ENCODE results near the gene OGA. TPM values are rescaled to one million over a fixed set of nuclear protein-coding genes. Genes with fewer than 3 reads are reported as not detected.

Gene OGA
- total and polyA plus RNA-seq, 2 donors (not counting 1 experiment from before 2014, with no cell fraction given): 128 to 418 TPM

- no peak overlapping the region for H3K9ac ChIP-seq (ENCODE audit: low read length)
- H3K4me3 Mint-ChIP-seq: no peak overlapping the region
- H3K27ac ChIP-seq (ENCODE audit: low read length in 2 of 2): no peak overlapping the region
- no peak overlapping the region for H3K4me2 ChIP-seq (replicated peaks; ENCODE audit: low read depth, low read length, poor library complexity, severe bottlenecking)
- ATAC-seq (ENCODE audit: low read depth): no peak
- no peak overlapping the region for H2AFZ ChIP-seq (ENCODE audit: insufficient read depth, low read depth, low read length, poor library complexity, severe bottlenecking)
- ChIA-PET POLR2A (no interaction called here), CTCF (no interaction called here)
- no peaks in the 10 kb centered on the region for H3K4me1 Mint-ChIP-seq
- no peaks in the 10 kb centered on the region for H3K4me1 ChIP-seq (ENCODE audit: control insufficient read depth in 2 of 2, insufficient read depth in 2 of 2, low read length in 2 of 2)
- no peaks in the 10 kb centered on the region for H4K20me1 ChIP-seq (ENCODE audit: control insufficient read depth, insufficient read depth, low read length, poor library complexity, severe bottlenecking)
- intact Hi-C loops (cut with micrococcal nuclease): no loop called here
- no peak overlapping the region for H3K27ac Mint-ChIP-seq
- H3K9me3 ChIP-seq (ENCODE audit: control extremely low read depth in 1 of 3, control insufficient read depth in 2 of 3, insufficient read depth in 1 of 3, low read length in 2 of 3): no peaks in the 10 kb centered on the region
- H3K79me2 ChIP-seq (ENCODE audit: control insufficient read depth, insufficient read depth, low read length): no peaks in the 10 kb centered on the region
- WGBS (ENCODE audit: insufficient coverage): 100% methylated on average over 1 of the region's 3 CpGs
- peaks cover 17% of the 10 kb centered on the region for H3K27me3 Mint-ChIP-seq
- no peak overlapping the region for H3K4me3 ChIP-seq (ENCODE audit: control extremely low read depth in 1 of 5, extremely low read depth in 1 of 5, insufficient read depth in 1 of 5, low read depth in 2 of 5, low read length in 4 of 5)
- H3K27me3 ChIP-seq (replicated peaks in 1 of 4; ENCODE audit: control extremely low read depth in 1 of 4, control insufficient read depth in 3 of 4, insufficient read depth in 4 of 4, low read length in 3 of 4): peaks cover 0 to 5% (median 2%) of the 10 kb centered on the region in 4 experiments
- H3K36me3 ChIP-seq (replicated peaks in 1 of 2; ENCODE audit: control extremely low read depth in 1 of 2, control insufficient read depth in 1 of 2, extremely low read depth in 1 of 2, insufficient read depth in 2 of 2, low read length in 1 of 2): no peaks in the 10 kb centered on the region
- DNase-seq: no peak
- no peaks in the 10 kb centered on the region for H3K9me3 Mint-ChIP-seq (ENCODE audit: insufficient read depth)
- TF ChIP-seq CTCF (IDR thresholded peaks at IDR 0.05) (no peak), EZH2 (IDR thresholded peaks at IDR 0.05; ENCODE audit: borderline replicate concordance, insufficient read depth, low read depth, low read length, poor library complexity, severe bottlenecking) (no peak)
These were observed 69.7 kb downstream of the OGA start for GRCh38 chr10:101748496-101748895.

GRCh38 chr10:101745074-101745696 is 73.1 kb downstream of the OGA start:
- Mint-ChIP-seq H3K27me3 (peaks cover 21% of the 10 kb centered on the region), H3K4me1 (no peaks in the 10 kb centered on the region), H3K4me3 (no peak overlapping the region), H3K9me3 (ENCODE audit: insufficient read depth) (no peaks in the 10 kb centered on the region), H3K27ac (no peak overlapping the region)
- H3K4me2 ChIP-seq (replicated peaks; ENCODE audit: low read depth, low read length, poor library complexity, severe bottlenecking): no peak overlapping the region
- no peak overlapping the region for H3K4me3 ChIP-seq (ENCODE audit: control extremely low read depth in 1 of 5, extremely low read depth in 1 of 5, insufficient read depth in 1 of 5, low read depth in 2 of 5, low read length in 4 of 5)
- ATAC-seq (ENCODE audit: low read depth) (no peak), DNase-seq (no peak)
- H3K9ac ChIP-seq (ENCODE audit: low read length): no peak overlapping the region
- H3K27me3 ChIP-seq (replicated peaks in 1 of 4; ENCODE audit: control extremely low read depth in 1 of 4, control insufficient read depth in 3 of 4, insufficient read depth in 4 of 4, low read length in 3 of 4): peaks cover 0 to 17% (median under 1%) of the 10 kb centered on the region in 4 experiments
- H2AFZ ChIP-seq (ENCODE audit: insufficient read depth, low read depth, low read length, poor library complexity, severe bottlenecking): no peak overlapping the region
- intact Hi-C loops (cut with micrococcal nuclease): no loop called here
- CTCF ChIA-PET: no interaction called here
- no peak overlapping the region for H3K27ac ChIP-seq (ENCODE audit: low read length in 2 of 2)
- TF ChIP-seq CTCF (IDR thresholded peaks at IDR 0.05) (no peak), EZH2 (IDR thresholded peaks at IDR 0.05; ENCODE audit: borderline replicate concordance, insufficient read depth, low read depth, low read length, poor library complexity, severe bottlenecking) (no peak)
- POLR2A ChIA-PET: no interaction called here
- H3K9me3 ChIP-seq (ENCODE audit: control extremely low read depth in 1 of 3, control insufficient read depth in 2 of 3, insufficient read depth in 1 of 3, low read length in 2 of 3): peaks cover 0 to 3% (median 0%) of the 10 kb centered on the region in 3 donors
- H3K79me2 ChIP-seq (ENCODE audit: control insufficient read depth, insufficient read depth, low read length): no peaks in the 10 kb centered on the region
- no peaks in the 10 kb centered on the region for H3K36me3 ChIP-seq (replicated peaks in 1 of 2; ENCODE audit: control extremely low read depth in 1 of 2, control insufficient read depth in 1 of 2, extremely low read depth in 1 of 2, insufficient read depth in 2 of 2, low read length in 1 of 2)
- H4K20me1 ChIP-seq (ENCODE audit: control insufficient read depth, insufficient read depth, low read length, poor library complexity, severe bottlenecking): no peaks in the 10 kb centered on the region
- 84% methylated on average over 8 of the region's 9 CpGs for WGBS (ENCODE audit: insufficient coverage)
- no peaks in the 10 kb centered on the region for H3K4me1 ChIP-seq (ENCODE audit: control insufficient read depth in 2 of 2, insufficient read depth in 2 of 2, low read length in 2 of 2)

All from B cell (primary cell).